Measurements from ENCODE around the gene VGF. TPM values are rescaled to one million over a fixed set of nuclear protein-coding genes. Genes with fewer than 3 reads are reported as not detected.

The VGF gene
- total RNA-seq, 2 experiments from 2014 or later, result 0.30 to 0.33 TPM

DNA sequence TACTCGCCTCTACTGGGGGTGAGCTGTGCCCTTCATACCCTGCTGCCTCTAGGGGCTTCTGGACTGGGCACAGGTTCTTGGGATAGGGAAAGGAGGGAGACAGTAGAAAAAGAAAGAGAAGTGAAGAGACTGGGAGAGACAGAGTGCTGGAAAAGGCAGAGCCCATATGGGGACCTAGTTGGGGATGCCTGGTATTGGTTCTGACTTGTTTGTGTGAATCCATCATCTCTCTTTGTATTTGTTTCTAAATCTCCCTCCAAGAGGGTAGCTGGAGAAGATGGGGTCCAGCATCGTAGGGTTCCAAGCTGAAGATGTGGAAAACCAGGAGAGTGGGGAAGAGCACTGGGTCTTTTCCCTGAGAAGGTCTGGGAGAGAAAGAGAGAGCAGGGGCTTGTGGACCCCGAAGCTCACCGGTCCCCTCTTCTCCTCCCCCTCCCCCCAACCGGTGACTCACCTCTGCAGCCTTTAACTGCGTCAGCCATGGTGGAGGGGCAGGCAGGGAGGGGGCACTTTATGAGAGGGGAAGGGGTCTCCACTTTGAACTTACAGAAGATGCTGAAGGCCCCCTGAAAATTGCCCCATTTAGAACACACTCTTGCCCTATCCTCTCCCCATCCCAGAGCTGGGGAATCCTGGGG, 3.2 kb upstream of the VGF start:
- Mint-ChIP-seq H3K27ac (no peak overlapping the region), H3K36me3 (ENCODE audit: low read depth) (peaks cover 3% of the 10 kb centered on the region)
- POLR2A ChIA-PET, result no interaction called here

GRCh38 chr7:101167645-101168411, 2.5 kb upstream of the VGF start:
- Mint-ChIP-seq H3K27ac (no peak overlapping the region), H3K4me3 (no peak overlapping the region)
- POLR2A ChIA-PET, result no interaction called here

More for the DNA sequence above, 3.2 kb upstream of the VGF start:
- H3K4me1 Mint-ChIP-seq, result peaks cover 63% of the 10 kb centered on the region
- no peak overlapping the region for H3K4me3 Mint-ChIP-seq
- CTCF ChIA-PET, result interaction anchor here (0.7 to 1.5 kb wide), 3 partner anchors 13 to 25 kb away, joined by 3 to 14 read pairs (median 3); no protein-coding TSS in a partner anchor
- no peak for DNase-seq
- no peaks in the 10 kb centered on the region for H3K9me3 Mint-ChIP-seq
- peaks cover 84% of the 10 kb centered on the region for H3K27me3 Mint-ChIP-seq

GRCh38 chr7:101166909-101167644, 1.7 kb upstream of the VGF start:
- ChIA-PET POLR2A (no interaction called here), CTCF (no interaction called here)
- Mint-ChIP-seq H3K27ac (no peak overlapping the region), H3K4me3 (no peak overlapping the region), H3K27me3 (peaks cover 80% of the 10 kb centered on the region), H3K36me3 (ENCODE audit: low read depth) (peaks cover 3% of the 10 kb centered on the region), H3K9me3 (no peaks in the 10 kb centered on the region), H3K4me1 (peaks cover 63% of the 10 kb centered on the region)
- no peak for DNase-seq

More at GRCh38 chr7:101167645-101168411, 2.5 kb upstream of the VGF start:
- peaks cover 81% of the 10 kb centered on the region for H3K27me3 Mint-ChIP-seq
- no peak for DNase-seq
- no peaks in the 10 kb centered on the region for H3K9me3 Mint-ChIP-seq
- CTCF ChIA-PET, result interaction anchor here (0.7 to 1.5 kb wide), 3 partner anchors 12 to 24 kb away, joined by 3 to 14 read pairs (median 3); no protein-coding TSS in a partner anchor
- H3K4me1 Mint-ChIP-seq, result peaks cover 63% of the 10 kb centered on the region
- H3K36me3 Mint-ChIP-seq (ENCODE audit: low read depth), result peaks cover 3% of the 10 kb centered on the region

- DNase-seq, result no peak
- H3K36me3 Mint-ChIP-seq (ENCODE audit: low read depth), result peaks cover 3% of the 10 kb centered on the region
- CTCF ChIA-PET, result interaction anchor here (1.7 to 2.5 kb wide), 2 partner anchors 11 to 22 kb away, joined by 10 to 15 read pairs; no protein-coding TSS in a partner anchor
- POLR2A ChIA-PET, result no interaction called here
- H3K27ac Mint-ChIP-seq, result no peak overlapping the region
- H3K4me3 Mint-ChIP-seq, result no peak overlapping the region
- no peaks in the 10 kb centered on the region for H3K9me3 Mint-ChIP-seq
- H3K4me1 Mint-ChIP-seq, result peaks cover 58% of the 10 kb centered on the region
- peaks cover 75% of the 10 kb centered on the region for H3K27me3 Mint-ChIP-seq
Observed at GRCh38 chr7:101166648-101166908, 1.2 kb upstream of the VGF start.

DNA sequence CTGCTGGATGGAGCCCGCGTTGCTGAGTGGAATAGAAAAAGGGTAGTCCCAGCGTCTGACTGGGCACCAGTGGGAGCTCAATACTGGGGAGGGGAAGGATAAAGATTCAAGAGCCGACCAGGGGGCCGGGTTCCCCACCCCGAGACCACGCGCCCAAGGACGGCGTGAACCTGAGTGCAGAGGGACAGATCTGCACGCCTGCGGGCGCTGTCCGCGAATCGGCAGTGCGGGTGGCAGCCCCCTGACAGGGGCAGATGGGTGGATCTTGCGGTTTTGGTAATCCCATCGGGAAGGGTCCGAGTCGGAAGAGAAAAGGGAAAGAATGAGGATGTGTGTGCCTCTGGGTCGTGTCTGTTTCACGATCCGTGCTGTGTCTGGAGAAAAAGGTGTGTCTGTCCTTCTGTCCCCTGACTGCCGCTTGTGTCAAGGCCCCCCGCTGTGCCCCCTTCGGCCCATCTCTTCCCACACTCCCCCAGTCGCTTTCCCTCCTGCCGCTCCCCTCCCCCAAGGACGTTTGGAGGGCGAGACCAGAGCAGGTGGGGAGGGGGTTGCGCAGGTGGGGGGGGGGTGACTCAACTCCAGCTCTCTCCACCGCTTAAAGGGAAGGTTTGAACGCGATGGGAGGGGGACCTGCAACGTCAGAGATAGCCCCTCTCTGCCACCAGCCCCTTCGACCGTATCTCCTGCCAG, 734 bp upstream of the VGF start:
- H3K4me3 Mint-ChIP-seq, result peak overlapping the region; percentile 65
- peaks cover 53% of the 10 kb centered on the region for H3K4me1 Mint-ChIP-seq
- no peak for DNase-seq
- POLR2A ChIA-PET, result interaction anchor here (0.9 to 1.8 kb wide), 5 partner anchors 8 to 78 kb away, joined by 3 to 8 read pairs (median 3); partner anchors contain the start of genes FIS1, PLOD3 and ZNHIT1
- H3K27ac Mint-ChIP-seq, result no peak overlapping the region
- H3K36me3 Mint-ChIP-seq (ENCODE audit: low read depth), result peaks cover 8% of the 10 kb centered on the region
- CTCF ChIA-PET, result interaction anchor here (1.0 to 2.5 kb wide), 6 partner anchors 8 to 81 kb away, joined by 4 to 15 read pairs (median 8); no protein-coding TSS in a partner anchor
- H3K9me3 Mint-ChIP-seq, result no peaks in the 10 kb centered on the region
- H3K27me3 Mint-ChIP-seq, result peaks cover 70% of the 10 kb centered on the region

DNA sequence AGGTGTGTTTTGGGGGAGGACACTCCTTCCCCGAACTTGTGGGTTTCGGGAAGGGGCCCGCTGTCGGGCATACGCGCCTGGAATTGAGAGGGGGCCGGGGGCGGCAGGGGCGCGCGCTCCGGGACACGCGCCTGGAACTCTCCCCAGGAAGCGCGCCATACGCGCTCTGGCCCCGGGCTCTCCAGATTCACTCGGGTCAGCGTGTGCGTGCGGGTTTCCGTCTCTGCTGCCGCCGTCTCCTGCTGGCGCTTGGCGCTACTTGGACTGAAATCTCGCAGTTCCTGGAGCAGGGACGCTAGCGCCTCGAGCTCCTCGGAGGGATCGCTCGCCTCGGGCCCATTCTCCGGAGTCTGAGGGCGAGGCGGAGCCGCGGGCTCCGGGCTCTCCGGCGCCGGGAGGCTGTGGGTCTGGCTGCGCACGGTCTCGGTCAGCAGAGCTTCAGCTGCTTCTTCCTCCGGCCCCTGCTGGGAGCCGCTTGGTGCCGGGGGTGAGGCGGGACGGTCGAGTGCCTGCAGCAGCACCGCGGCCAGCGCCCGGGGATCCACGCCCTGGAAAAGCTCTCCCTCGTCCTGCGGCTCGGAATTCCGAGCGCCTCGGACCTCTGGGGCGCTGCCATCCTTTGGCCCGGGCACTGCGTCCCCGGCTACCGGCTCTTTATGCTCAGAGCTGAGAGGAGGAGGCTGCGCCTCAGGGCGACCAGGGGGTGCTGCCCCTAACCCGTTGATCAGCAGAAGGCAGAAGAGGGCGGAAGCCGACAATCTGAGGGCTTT, 1.1 kb downstream of the VGF start:
- Mint-ChIP-seq H3K4me1 (peaks cover 38% of the 10 kb centered on the region), H3K27me3 (peaks cover 51% of the 10 kb centered on the region), H3K4me3 (peak overlapping the region; percentile 30), H3K27ac (no peak overlapping the region), H3K9me3 (no peaks in the 10 kb centered on the region), H3K36me3 (ENCODE audit: low read depth) (peaks cover 16% of the 10 kb centered on the region)
- no peak for DNase-seq
- ChIA-PET POLR2A (interaction anchor here (1.8 kb wide), 1 partner anchor 54 kb away, joined by 8 read pairs; the partner anchor contains the start of genes PLOD3 and ZNHIT1), CTCF (interaction anchor here (0.5 to 2.5 kb wide), 2 partner anchors 20 to 22 kb away, joined by 3 to 15 read pairs; no protein-coding TSS in a partner anchor)

GRCh38 chr7:101163279-101164070, 1.9 kb downstream of the VGF start:
- CTCF ChIA-PET, result interaction anchor here (1.1 to 1.4 kb wide), 2 partner anchors 20 to 29 kb away, joined by 4 to 5 read pairs; no protein-coding TSS in a partner anchor
- DNase-seq, result peak; percentile 58
- Mint-ChIP-seq H3K27me3 (peaks cover 44% of the 10 kb centered on the region), H3K36me3 (ENCODE audit: low read depth) (peaks cover 20% of the 10 kb centered on the region), H3K4me3 (peak overlapping the region; percentile 71), H3K4me1 (peaks cover 33% of the 10 kb centered on the region), H3K9me3 (no peaks in the 10 kb centered on the region), H3K27ac (no peak overlapping the region)
- POLR2A ChIA-PET, result interaction anchor here (0.8 to 1.2 kb wide), 2 partner anchors 11 to 54 kb away, joined by 3 read pairs; partner anchors contain the start of gene PLOD3

- H3K9me3 Mint-ChIP-seq, result no peaks in the 10 kb centered on the region
- H3K4me1 Mint-ChIP-seq, result peaks cover 29% of the 10 kb centered on the region
- H3K27me3 Mint-ChIP-seq, result peaks cover 36% of the 10 kb centered on the region
- peaks cover 25% of the 10 kb centered on the region for H3K36me3 Mint-ChIP-seq (ENCODE audit: low read depth)
- POLR2A ChIA-PET, result interaction anchor here (0.8 to 1.2 kb wide), 2 partner anchors 11 to 54 kb away, joined by 3 read pairs; partner anchors contain the start of gene PLOD3
- H3K27ac Mint-ChIP-seq, result no peak overlapping the region
- peak overlapping the region; percentile 58 for H3K4me3 Mint-ChIP-seq
- CTCF ChIA-PET, result interaction anchor here (1.1 to 1.4 kb wide), 2 partner anchors 19 to 30 kb away, joined by 4 to 5 read pairs; no protein-coding TSS in a partner anchor
- no peak for DNase-seq
Observed at GRCh38 chr7:101162551-101163278, 2.7 kb downstream of the VGF start.

- Mint-ChIP-seq H3K27ac (no peak overlapping the region), H3K9me3 (no peaks in the 10 kb centered on the region), H3K27me3 (peaks cover 28% of the 10 kb centered on the region), H3K4me3 (peak overlapping the region; percentile 58), H3K36me3 (ENCODE audit: low read depth) (peaks cover 27% of the 10 kb centered on the region), H3K4me1 (peaks cover 25% of the 10 kb centered on the region)
- no peak for DNase-seq
- ChIA-PET POLR2A (no interaction called here), CTCF (interaction anchor here (0.7 to 1.8 kb wide), 3 partner anchors 18 to 472 kb away, joined by 3 to 6 read pairs (median 4); no protein-coding TSS in a partner anchor)
Observed at GRCh38 chr7:101161692-101162471, 3.5 kb downstream of the VGF start.

DNA sequence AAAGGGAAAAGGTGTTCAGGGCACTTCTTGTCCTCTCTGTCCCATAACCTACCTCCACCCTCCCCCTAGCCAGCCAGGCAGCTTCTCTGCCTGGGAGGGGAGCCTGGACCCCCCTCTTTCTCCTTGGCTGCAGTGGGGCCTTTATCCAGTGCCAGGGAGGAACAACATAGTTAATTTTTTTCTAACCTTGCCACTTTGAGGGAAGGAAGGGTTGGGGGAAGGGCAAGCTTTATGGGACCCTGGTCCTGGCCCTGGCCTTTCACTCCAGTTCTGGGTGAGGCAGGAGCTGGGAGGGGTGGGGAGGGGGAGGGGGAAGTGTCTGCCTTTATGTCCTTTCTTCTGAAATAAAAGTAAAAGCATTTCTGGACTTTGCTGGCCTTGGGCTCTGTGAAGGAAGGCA, 4.5 kb downstream of the VGF start:
- no peak overlapping the region for H3K27ac Mint-ChIP-seq
- DNase-seq, result no peak
- ChIA-PET CTCF (interaction anchor here (1.1 to 1.8 kb wide), 2 partner anchors 17 to 83 kb away, joined by 3 to 4 read pairs; no protein-coding TSS in a partner anchor), POLR2A (no interaction called here)
- peaks cover 31% of the 10 kb centered on the region for H3K36me3 Mint-ChIP-seq (ENCODE audit: low read depth)
- H3K4me3 Mint-ChIP-seq, result no peak overlapping the region
- H3K9me3 Mint-ChIP-seq, result no peaks in the 10 kb centered on the region
- H3K27me3 Mint-ChIP-seq, result peaks cover 21% of the 10 kb centered on the region
- H3K4me1 Mint-ChIP-seq, result peaks cover 24% of the 10 kb centered on the region

Data from activated CD4-positive, alpha-beta memory T cell treated with anti-CD3 and anti-CD28 coated beads, Interleukin-2, amount 10 ng/mL, durations not matched to agents 7 days and 5 days (primary cell).